GM18909 (cell line): ENCODE data around the gene ABO.
"Not testable (repeated sequence)": the region's sequence is repeated elsewhere in the genome, so short reads cannot be mapped to it uniquely, and the experiment has no call there.

Source experiments
- ATAC-seq: cut with Tn5 transposase; IDR thresholded peaks from one replicate; pipeline ENCODE4 v1.9.1; 2021; ENCODE audit warnings: mild to moderate bottlenecking; ENCODE audit not compliant: unreplicated experiment, poor library complexity

Gene ABO

DNA sequence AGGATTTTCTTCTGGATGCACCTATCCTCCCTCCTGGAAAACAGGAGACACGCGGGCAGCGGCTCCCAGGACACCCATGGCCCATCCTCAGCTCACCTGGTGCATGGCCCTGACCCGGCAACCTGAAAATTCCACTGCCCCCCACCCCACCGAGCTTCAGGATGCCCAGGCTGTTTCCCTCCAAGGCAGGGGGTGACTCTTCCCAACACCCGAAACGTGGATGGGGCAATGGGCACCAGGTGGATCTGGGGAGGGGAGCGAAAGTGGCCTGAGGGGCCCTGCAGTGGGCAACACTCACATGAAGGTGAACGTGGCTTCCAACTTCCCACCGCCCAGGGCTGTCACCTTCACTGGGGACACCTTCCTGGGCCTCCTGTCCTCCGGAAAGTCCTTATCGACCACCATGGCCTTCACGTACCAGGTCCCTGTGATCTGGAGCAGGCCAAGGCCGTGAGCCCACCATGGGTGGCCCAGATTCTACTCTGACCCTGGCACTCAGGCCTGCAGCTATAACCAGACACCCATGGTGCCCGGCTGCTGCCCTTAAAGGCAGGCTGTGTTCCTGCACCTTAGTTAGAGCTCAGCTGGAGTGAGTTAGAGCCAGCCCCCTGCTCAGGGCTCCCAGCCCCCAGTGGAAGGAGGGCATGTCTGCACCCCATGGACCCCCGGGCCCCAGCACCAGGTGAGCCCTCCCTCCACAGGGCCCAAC, 66.7 kb downstream of the ABO start:
- ATAC-seq: not testable (repeated sequence)

DNA sequence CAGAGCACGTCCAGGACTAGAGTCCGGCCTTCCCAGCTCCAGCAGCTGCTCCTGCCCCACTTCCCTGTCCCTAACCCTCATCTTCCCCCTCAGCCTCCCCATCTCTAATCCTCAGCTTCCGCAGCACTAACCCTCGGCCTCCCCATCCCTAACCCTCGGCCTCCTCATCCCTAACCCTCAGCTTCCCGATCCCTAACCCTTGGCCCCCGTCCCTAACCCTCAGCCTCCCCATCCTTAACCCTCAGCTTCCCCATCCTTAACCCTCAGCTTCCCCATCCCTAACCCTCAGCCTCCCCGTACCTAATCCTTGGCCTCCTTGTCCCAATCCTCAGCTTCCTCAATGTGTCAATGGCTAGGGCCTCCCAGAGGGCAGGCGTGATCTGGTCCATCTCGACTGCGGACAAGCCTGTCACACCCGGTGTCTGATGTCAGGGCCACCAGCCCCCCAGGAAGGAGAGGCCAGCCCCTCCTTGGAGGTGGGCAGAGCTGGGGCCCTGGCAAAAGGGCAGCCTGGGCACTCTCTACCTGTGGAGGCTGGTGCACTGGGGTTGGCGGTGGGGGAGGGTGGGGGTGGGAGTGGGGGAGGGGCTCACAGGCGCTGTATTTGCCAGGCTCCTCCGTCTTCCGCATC, 67.3 kb downstream of the ABO start:
- ATAC-seq: no peak

DNA sequence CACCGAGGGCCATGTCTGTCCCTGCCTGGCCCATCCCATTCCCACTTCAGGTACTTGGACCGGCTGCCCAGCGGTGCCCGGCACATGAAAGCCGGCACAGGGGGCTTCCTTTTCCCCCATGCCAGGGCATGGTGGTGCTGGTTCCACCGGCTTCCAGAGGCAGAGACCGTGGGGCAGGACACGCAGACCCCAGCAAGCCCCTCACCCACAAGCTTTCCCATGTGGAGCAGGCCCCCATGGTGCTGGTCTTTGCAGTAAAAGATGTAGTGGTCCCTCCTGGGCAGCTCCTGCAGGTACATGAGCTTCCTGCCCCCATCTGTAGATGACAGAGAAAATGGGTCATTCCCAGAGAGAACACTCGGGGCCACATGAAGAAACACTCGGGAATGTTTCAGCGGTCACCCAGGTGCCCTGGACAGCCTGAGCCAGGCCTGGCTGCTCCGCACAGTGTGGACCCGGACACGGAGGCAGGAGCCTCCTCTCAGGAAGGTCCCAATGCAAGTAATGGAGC, 67.9 kb downstream of the ABO start:
- no peak for ATAC-seq

DNA sequence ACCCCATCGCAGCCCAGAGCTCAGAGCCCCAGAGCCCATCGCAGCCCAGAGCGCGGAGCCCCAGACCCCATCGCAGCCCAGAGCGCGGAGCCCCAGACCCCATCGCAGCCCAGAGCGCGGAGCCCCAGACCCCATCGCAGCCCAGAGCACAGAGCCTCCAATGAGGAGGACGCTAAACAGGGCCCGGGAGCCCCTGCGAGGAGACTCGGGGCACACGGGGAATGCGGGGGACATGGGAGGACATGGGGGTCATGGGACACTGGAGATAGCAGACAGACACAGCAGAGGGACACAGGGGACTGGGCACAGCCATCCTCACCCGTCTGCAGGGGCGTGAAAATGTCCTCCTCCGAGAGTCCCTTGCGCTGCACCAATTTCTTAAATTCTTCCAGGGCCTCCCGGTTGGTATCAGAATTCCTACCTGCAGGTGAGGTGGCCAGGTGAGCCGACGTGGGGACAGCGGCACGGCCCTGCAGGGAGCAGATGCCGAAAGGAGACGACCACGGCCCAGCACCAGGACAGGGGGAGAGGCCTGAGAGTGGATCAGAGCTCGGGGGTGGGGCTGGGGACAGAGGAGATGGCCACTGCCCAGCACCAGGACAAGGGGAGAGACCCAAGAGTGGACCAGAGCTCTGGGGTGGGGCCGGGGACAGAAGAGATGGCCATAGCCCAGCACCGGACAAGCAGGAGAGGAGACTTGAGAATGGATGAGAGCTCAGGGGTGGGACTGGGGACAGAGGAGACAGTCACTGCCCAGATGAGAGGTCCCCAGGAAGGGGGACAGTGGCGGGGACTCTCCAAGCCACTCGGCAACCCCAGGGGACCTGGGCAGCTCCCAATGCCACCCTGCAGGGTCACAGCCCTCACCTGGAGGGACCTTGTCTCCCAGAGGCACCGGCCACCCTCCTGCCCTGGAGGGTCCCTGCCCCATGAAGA, 68.7 kb downstream of the ABO start:
- ATAC-seq: no peak

DNA sequence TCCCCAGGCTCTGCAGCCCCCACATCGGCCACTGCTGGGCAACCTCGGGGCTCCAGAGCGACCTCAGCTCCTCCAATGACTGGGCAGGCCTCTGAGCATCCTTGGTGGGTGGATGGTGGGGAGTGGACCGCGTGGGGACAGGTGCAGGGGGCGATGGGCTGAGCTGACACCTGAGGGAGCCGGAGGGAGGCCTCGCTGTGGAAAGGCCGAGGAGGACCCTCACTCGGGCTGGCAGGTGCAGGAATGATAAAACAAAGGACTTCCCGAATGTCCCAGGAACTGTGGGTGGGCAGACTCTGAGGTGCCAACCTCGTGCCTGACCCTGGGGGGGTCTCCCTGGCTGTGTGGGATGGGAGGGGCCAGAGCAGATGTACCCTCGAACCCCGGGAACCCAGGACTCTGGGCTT, 69.5 kb downstream of the ABO start:
- not testable (repeated sequence) for ATAC-seq
